Measurements from ENCODE around the gene DDRGK1. TPM values are rescaled to one million over a fixed set of nuclear protein-coding genes. Genes with fewer than 3 reads are reported as not detected.
"Not testable (repeated sequence)": the region's sequence is repeated elsewhere in the genome, so short reads cannot be mapped to it uniquely, and the experiment has no call there.

Gene DDRGK1
- total RNA-seq, 1 experiment from 2014 or later: 85.5 TPM

- in situ Hi-C loops (cut with HindIII; ENCODE audit: low pct_unique_long_range_greater_than_20kb, low sequenced_read_pairs): no loop called here
- no peak for DNase-seq (ENCODE audit: low read depth, low spot score)
Observed at GRCh38 chr20:3223994-3224680, 19.7 kb upstream of the DDRGK1 start.

GRCh38 chr20:3223651-3223993, 19.1 kb upstream of the DDRGK1 start:
- in situ Hi-C loops (cut with HindIII; ENCODE audit: low pct_unique_long_range_greater_than_20kb, low sequenced_read_pairs): no loop called here
- no peak for DNase-seq (ENCODE audit: low read depth, low spot score)

GRCh38 chr20:3222635-3223600, 18.4 kb upstream of the DDRGK1 start:
- in situ Hi-C loops (cut with HindIII; ENCODE audit: low pct_unique_long_range_greater_than_20kb, low sequenced_read_pairs): no loop called here
- no peak for DNase-seq (ENCODE audit: low read depth, low spot score)

- no peak for DNase-seq (ENCODE audit: low read depth, low spot score)
- in situ Hi-C loops (cut with HindIII; ENCODE audit: low pct_unique_long_range_greater_than_20kb, low sequenced_read_pairs): no loop called here
Observed at GRCh38 chr20:3221398-3222226, 17.1 kb upstream of the DDRGK1 start.

GRCh38 chr20:3218307-3218988, 14.0 kb upstream of the DDRGK1 start:
- peak; percentile 68 for DNase-seq (ENCODE audit: low read depth, low spot score)
- in situ Hi-C loops (cut with HindIII; ENCODE audit: low pct_unique_long_range_greater_than_20kb, low sequenced_read_pairs): no loop called here

- DNase-seq (ENCODE audit: low read depth, low spot score); in situ Hi-C loops (cut with HindIII; ENCODE audit: low pct_unique_long_range_greater_than_20kb, low sequenced_read_pairs): not testable (repeated sequence)
Observed at GRCh38 chr20:3215359-3215917, 11.0 kb upstream of the DDRGK1 start.

- in situ Hi-C loops (cut with HindIII; ENCODE audit: low pct_unique_long_range_greater_than_20kb, low sequenced_read_pairs): no loop called here
- DNase-seq (ENCODE audit: low read depth, low spot score): no peak
Observed at GRCh38 chr20:3213226-3213625, 8.7 kb upstream of the DDRGK1 start.

GRCh38 chr20:3210346-3210745, 5.9 kb upstream of the DDRGK1 start:
- in situ Hi-C loops (cut with HindIII; ENCODE audit: low pct_unique_long_range_greater_than_20kb, low sequenced_read_pairs): no loop called here
- DNase-seq (ENCODE audit: low read depth, low spot score): no peak

- in situ Hi-C loops (cut with HindIII; ENCODE audit: low pct_unique_long_range_greater_than_20kb, low sequenced_read_pairs): no loop called here
- DNase-seq (ENCODE audit: low read depth, low spot score): peak; percentile 25
Observed at GRCh38 chr20:3209946-3210317, 5.5 kb upstream of the DDRGK1 start.

GRCh38 chr20:3209257-3209945, 4.9 kb upstream of the DDRGK1 start, which contains the start of gene ITPA:
Gene ITPA (plus strand): TSS chr20:3209498. CDS start chr20:3209552, 54 bp downstream.
- in situ Hi-C loops (cut with HindIII; ENCODE audit: low pct_unique_long_range_greater_than_20kb, low sequenced_read_pairs): no loop called here
- peak; percentile 62 for DNase-seq (ENCODE audit: low read depth, low spot score)

GRCh38 chr20:3208786-3209256, 4.3 kb upstream of the DDRGK1 start:
- in situ Hi-C loops (cut with HindIII; ENCODE audit: low pct_unique_long_range_greater_than_20kb, low sequenced_read_pairs): no loop called here
- peak; percentile 19 for DNase-seq (ENCODE audit: low read depth, low spot score)

- DNase-seq (ENCODE audit: low read depth, low spot score): no peak
- in situ Hi-C loops (cut with HindIII; ENCODE audit: low pct_unique_long_range_greater_than_20kb, low sequenced_read_pairs): no loop called here
Observed at GRCh38 chr20:3203315-3204123, 963 bp downstream of the DDRGK1 start.

GRCh38 chr20:3202965-3203314, 1.5 kb downstream of the DDRGK1 start:
- no peak for DNase-seq (ENCODE audit: low read depth, low spot score)
- in situ Hi-C loops (cut with HindIII; ENCODE audit: low pct_unique_long_range_greater_than_20kb, low sequenced_read_pairs): no loop called here

- DNase-seq (ENCODE audit: low read depth, low spot score): no peak
- in situ Hi-C loops (cut with HindIII; ENCODE audit: low pct_unique_long_range_greater_than_20kb, low sequenced_read_pairs): no loop called here
Observed at GRCh38 chr20:3199976-3200755, 4.3 kb downstream of the DDRGK1 start.

GRCh38 chr20:3199206-3199605, 5.3 kb downstream of the DDRGK1 start:
- no peak for DNase-seq (ENCODE audit: low read depth, low spot score)
- in situ Hi-C loops (cut with HindIII; ENCODE audit: low pct_unique_long_range_greater_than_20kb, low sequenced_read_pairs): no loop called here

Data from SK-MEL-5 (cell line).